Mesothelial cell of epicardium (in vitro differentiated cells): ENCODE results near the gene CENPE. TPM values are rescaled to one million over a fixed set of nuclear protein-coding genes. Genes with fewer than 3 reads are reported as not detected.
A peak's percentile ranks its signal among the peaks of the same experiment; 100 is the strongest.

Experiments used
- DNase-seq, 2 experiments: peaks; one replicate each; pipeline ENCODE4 v3.0.0; 2021; ENCODE audit warnings: low spot score in 2 of 2; ENCODE audit not compliant: unreplicated experiment in 2 of 2
- H3K27ac Mint-ChIP-seq: 2 replicates; pipeline ENCODE4 v1.8.0; 2021; ENCODE audit warnings: mixed read lengths
- H3K27me3 Mint-ChIP-seq: 2 replicates; pipeline ENCODE4 v1.8.0; 2021; ENCODE audit warnings: low read depth, mixed read lengths
- H3K36me3 Mint-ChIP-seq: 2 replicates; pipeline ENCODE4 v1.8.0; 2021; ENCODE audit warnings: mixed read lengths
- H3K4me1 Mint-ChIP-seq: 2 replicates; pipeline ENCODE4 v1.8.0; 2021; ENCODE audit warnings: mixed read lengths
- H3K4me3 Mint-ChIP-seq: 2 replicates; pipeline ENCODE4 v1.8.0; 2021; ENCODE audit warnings: mild to moderate bottlenecking, moderate library complexity, mixed read lengths
- H3K9me3 Mint-ChIP-seq: 2 replicates; pipeline ENCODE4 v1.8.0; 2021; ENCODE audit warnings: mixed read lengths
- CTCF ChIP-seq: fragments of 200-600 bp; sonication (generic); IDR thresholded peaks from one replicate; pipeline ENCODE4 v1.5.0; 2021; ENCODE audit warnings: antibody characterized with exemption; ENCODE audit not compliant: unreplicated experiment
- total RNA-seq: library from RNA; stranded (reverse); gene quantifications from 3 replicates; pipeline ENCODE4 v1.2.1, GENCODE V29; 2021

The CENPE gene
- total RNA-seq, 1 donor from 2014 or later = 14.2 TPM

- DNase-seq = no peak
- no peak overlapping the region for H3K27ac Mint-ChIP-seq
- no peaks in the 10 kb centered on the region for H3K9me3 Mint-ChIP-seq
- H3K36me3 Mint-ChIP-seq = peaks cover 4% of the 10 kb centered on the region
- H3K4me3 Mint-ChIP-seq = no peak overlapping the region
- H3K27me3 Mint-ChIP-seq = no peaks in the 10 kb centered on the region
- H3K4me1 Mint-ChIP-seq = peaks cover 29% of the 10 kb centered on the region
- TF ChIP-seq CTCF = no peak
Measured at GRCh38 chr4:103100691-103101090, 97.5 kb downstream of the CENPE start.

GRCh38 chr4:103099691-103100392 is 98.3 kb downstream of the CENPE start, which contains the start of gene BDH2:
TSS of gene BDH2 (minus strand) at chr4:103099834. CDS start at chr4:103096254, 3,580 bp downstream.
- Mint-ChIP-seq H3K27me3 (no peaks in the 10 kb centered on the region), H3K4me3 (peak within 1 kb of the TSS; percentile 83)
- peak; percentile 91 for TF ChIP-seq CTCF

GRCh38 chr4:103098756-103099440 is 99.2 kb downstream of the CENPE start:
- Mint-ChIP-seq H3K27me3 (no peaks in the 10 kb centered on the region), H3K27ac (peak overlapping the region; percentile 90), H3K9me3 (no peaks in the 10 kb centered on the region), H3K4me3 (peak overlapping the region; percentile 83), H3K4me1 (peaks cover 29% of the 10 kb centered on the region), H3K36me3 (peaks cover 4% of the 10 kb centered on the region)
- TF ChIP-seq CTCF = no peak
- no peak for DNase-seq

More at GRCh38 chr4:103099691-103100392, 98.3 kb downstream of the CENPE start, which contains the start of gene BDH2:
- H3K4me1 Mint-ChIP-seq = peaks cover 29% of the 10 kb centered on the region
- DNase-seq = no peak
- peaks cover 4% of the 10 kb centered on the region for H3K36me3 Mint-ChIP-seq
- H3K27ac Mint-ChIP-seq = peak within 1 kb of the TSS; percentile 90
- H3K9me3 Mint-ChIP-seq = no peaks in the 10 kb centered on the region

GRCh38 chr4:103098341-103098740 is 99.8 kb downstream of the CENPE start:
- Mint-ChIP-seq H3K36me3 (peaks cover 4% of the 10 kb centered on the region), H3K9me3 (no peaks in the 10 kb centered on the region), H3K4me3 (peak overlapping the region; percentile 83), H3K27ac (peak overlapping the region; percentile 90), H3K27me3 (no peaks in the 10 kb centered on the region), H3K4me1 (peaks cover 29% of the 10 kb centered on the region)
- no peak for DNase-seq
- TF ChIP-seq CTCF = no peak

- no peak overlapping the region for H3K27ac Mint-ChIP-seq
- no peaks in the 10 kb centered on the region for H3K27me3 Mint-ChIP-seq
- no peak for TF ChIP-seq CTCF
- no peaks in the 10 kb centered on the region for H3K9me3 Mint-ChIP-seq
- peaks cover 6% of the 10 kb centered on the region for H3K36me3 Mint-ChIP-seq
- H3K4me3 Mint-ChIP-seq = no peak overlapping the region
- no peak for DNase-seq
- peaks cover 29% of the 10 kb centered on the region for H3K4me1 Mint-ChIP-seq
Measured at GRCh38 chr4:103097112-103097511, 101.0 kb downstream of the CENPE start.
